GM18499 (cell line): Measurements from ENCODE around the gene SYT7.

Source experiments
- ATAC-seq: cut with Tn5 transposase; IDR thresholded peaks from one replicate; pipeline ENCODE4 v1.9.1; 2021; ENCODE audit warnings: moderate number of reproducible peaks; ENCODE audit not compliant: insufficient read depth, unreplicated experiment

SYT7 gene

GRCh38 chr11:61586792-61587430 lies 6.0 kb upstream of the SYT7 start:
- no peak for ATAC-seq

GRCh38 chr11:61585115-61585514 lies 4.2 kb upstream of the SYT7 start:
- ATAC-seq = no peak

- no peak for ATAC-seq
These were observed 1.1 kb upstream of the SYT7 start for GRCh38 chr11:61581931-61582330.

- ATAC-seq = no peak
These were observed 496 bp downstream of the SYT7 start for GRCh38 chr11:61580271-61580888.

- ATAC-seq = no peak
These were observed 1.1 kb downstream of the SYT7 start for GRCh38 chr11:61579676-61580270.

GRCh38 chr11:61578819-61579675 lies 1.8 kb downstream of the SYT7 start:
- ATAC-seq = no peak

GRCh38 chr11:61577383-61578118 lies 3.3 kb downstream of the SYT7 start:
- no peak for ATAC-seq

- no peak for ATAC-seq
These were observed 4.7 kb downstream of the SYT7 start for GRCh38 chr11:61575886-61576861.

GRCh38 chr11:61574611-61575010 lies 6.3 kb downstream of the SYT7 start:
- no peak for ATAC-seq

GRCh38 chr11:61572913-61573312 lies 8.0 kb downstream of the SYT7 start:
- ATAC-seq = no peak

GRCh38 chr11:61571869-61572268 lies 9.0 kb downstream of the SYT7 start:
- ATAC-seq = no peak

GRCh38 chr11:61571337-61571736 lies 9.5 kb downstream of the SYT7 start:
- no peak for ATAC-seq

- no peak for ATAC-seq
These were observed 11.2 kb downstream of the SYT7 start for GRCh38 chr11:61569701-61570100.

- ATAC-seq = no peak
These were observed 11.9 kb downstream of the SYT7 start for GRCh38 chr11:61569018-61569417.

- ATAC-seq = no peak
These were observed 13.4 kb downstream of the SYT7 start for GRCh38 chr11:61567286-61568061.

- ATAC-seq = no peak
These were observed 15.8 kb downstream of the SYT7 start for GRCh38 chr11:61564936-61565696.

GRCh38 chr11:61560751-61561150 lies 20.1 kb downstream of the SYT7 start:
- no peak for ATAC-seq

GRCh38 chr11:61556621-61557020 lies 24.3 kb downstream of the SYT7 start:
- no peak for ATAC-seq
